DND-41 (cell line): ENCODE results near the gene COBL.

ENCODE experiments used
- ATAC-seq: fragments of 200-7000 bp; cut with Tn5 transposase; 3 replicates; pipeline ENCODE4 v1.9.1; 2021; ENCODE audit warnings: low read depth; ENCODE audit not compliant: insufficient read depth
- DNase-seq: peaks from one replicate; pipeline ENCODE4 v3.0.0-alpha.2; 2020
- H2AFZ ChIP-seq: 2 replicates; pipeline ENCODE4 v1.6.0; 2012; ENCODE audit warnings: low read depth, low read length
- H3K27ac ChIP-seq: 2 replicates; pipeline ENCODE4 v1.5.1; 2012; ENCODE audit warnings: low read length, inconsistent platforms
- H3K27me3 ChIP-seq: fragments of 200-600 bp; sonication (generic); 2 replicates; pipeline ENCODE4 v1.6.0; 2012; ENCODE audit warnings: low read length, mild to moderate bottlenecking, inconsistent platforms; ENCODE audit not compliant: insufficient read depth, poor library complexity
- H3K36me3 ChIP-seq: 2 replicates; pipeline ENCODE4 v1.5.1; 2012; ENCODE audit warnings: low read length, inconsistent platforms; ENCODE audit not compliant: insufficient read depth
- H3K4me1 ChIP-seq: 2 replicates; pipeline ENCODE4 v1.5.1; 2012; ENCODE audit warnings: mild to moderate bottlenecking, low read length; ENCODE audit not compliant: insufficient read depth
- H3K4me2 ChIP-seq: 2 replicates; pipeline ENCODE4 v1.6.0; 2012; ENCODE audit warnings: mild to moderate bottlenecking, moderate library complexity, low read length, inconsistent platforms; ENCODE audit not compliant: insufficient read depth
- H3K4me3 ChIP-seq, 2 experiments: fragments of 200-600 bp in 1 of 2; shearing (Covaris generic) in 1 of 2; 2 replicates each; pipeline ENCODE4 v1.5.1; 2012 to 2016; ENCODE audit warnings: inconsistent platforms in 2 of 2, low read length in 2 of 2, mild to moderate bottlenecking in 2 of 2, low read depth in 1 of 2, moderate library complexity in 1 of 2
- H3K79me2 ChIP-seq: 2 replicates; pipeline ENCODE4 v1.6.0; 2012; ENCODE audit warnings: low read length, inconsistent platforms; ENCODE audit not compliant: insufficient read depth
- H3K9ac ChIP-seq: 2 replicates; pipeline ENCODE4 v1.6.0; 2012; ENCODE audit warnings: low read depth, mild to moderate bottlenecking, inconsistent platforms, low read length, moderate library complexity
- H3K9me3 ChIP-seq: 2 replicates; pipeline ENCODE4 v1.5.1; 2012; ENCODE audit warnings: low read length, moderate library complexity, mild to moderate bottlenecking, inconsistent platforms; ENCODE audit not compliant: insufficient read depth, severe bottlenecking
- H4K20me1 ChIP-seq: 2 replicates; pipeline ENCODE4 v1.6.0; 2012; ENCODE audit warnings: low read length; ENCODE audit not compliant: insufficient read depth
- EZH2 ChIP-seq: IDR thresholded peaks from 3 replicates; pipeline ENCODE4 v1.6.1; 2012; ENCODE audit warnings: borderline replicate concordance, low read depth, mild to moderate bottlenecking, moderate library complexity, low read length, inconsistent platforms; ENCODE audit not compliant: severe bottlenecking
- TF ChIP-seq, protein P1 (sequence below): IDR thresholded peaks from 2 replicates; pipeline ENCODE4 v1.5.1; 2012; ENCODE audit warnings: borderline replicate concordance, low read length, moderate library complexity, mild to moderate bottlenecking; ENCODE audit not compliant: poor library complexity, severe bottlenecking; ENCODE audit errors: extremely low read depth

COBL gene

DNA sequence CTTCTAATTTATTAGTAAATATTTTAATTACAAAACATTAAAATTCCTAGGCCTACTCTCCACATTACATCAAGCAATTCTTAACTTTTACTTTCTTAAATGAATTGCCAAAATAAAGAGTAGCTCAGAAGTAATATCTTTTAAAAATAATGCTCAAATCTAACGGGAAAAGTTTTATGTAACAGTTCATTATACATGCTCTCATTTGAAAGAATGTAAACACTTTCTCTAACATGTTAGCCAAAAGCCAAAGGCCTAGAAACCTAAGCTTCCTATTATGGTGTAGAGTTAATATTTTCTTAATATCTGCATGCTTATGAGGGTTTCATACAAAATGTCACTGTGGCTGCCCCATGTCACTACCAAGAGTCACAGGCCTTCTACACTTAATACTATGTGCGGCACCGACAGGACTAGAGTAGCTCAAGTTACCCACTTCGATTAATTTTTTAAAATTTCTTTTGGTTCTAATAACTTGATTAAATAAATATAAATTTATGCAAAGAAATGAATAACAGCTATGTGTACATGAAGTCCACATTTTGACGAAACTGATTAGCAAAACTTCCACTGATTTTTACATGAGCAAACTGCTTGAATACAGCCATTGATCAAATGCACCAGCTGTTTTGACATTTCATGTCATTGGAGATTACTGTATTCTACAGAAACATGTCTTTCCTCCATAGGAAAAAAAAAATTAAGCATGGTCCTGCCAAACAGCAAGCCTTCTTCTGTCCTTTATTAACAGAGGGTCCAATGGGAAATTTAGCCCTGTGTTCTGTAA lies 3.5 kb downstream of the COBL start:
- no peaks in the 10 kb centered on the region for H3K79me2 ChIP-seq
- no peaks in the 10 kb centered on the region for H4K20me1 ChIP-seq
- no peak overlapping the region for H2AFZ ChIP-seq
- no peak for ATAC-seq
- H3K4me2 ChIP-seq: no peak overlapping the region
- no peak overlapping the region for H3K4me3 ChIP-seq
- no peak overlapping the region for H3K9ac ChIP-seq
- no peaks in the 10 kb centered on the region for H3K4me1 ChIP-seq
- no peak for DNase-seq
- TF ChIP-seq EZH2: no peak
- TF ChIP-seq, protein P1, sequence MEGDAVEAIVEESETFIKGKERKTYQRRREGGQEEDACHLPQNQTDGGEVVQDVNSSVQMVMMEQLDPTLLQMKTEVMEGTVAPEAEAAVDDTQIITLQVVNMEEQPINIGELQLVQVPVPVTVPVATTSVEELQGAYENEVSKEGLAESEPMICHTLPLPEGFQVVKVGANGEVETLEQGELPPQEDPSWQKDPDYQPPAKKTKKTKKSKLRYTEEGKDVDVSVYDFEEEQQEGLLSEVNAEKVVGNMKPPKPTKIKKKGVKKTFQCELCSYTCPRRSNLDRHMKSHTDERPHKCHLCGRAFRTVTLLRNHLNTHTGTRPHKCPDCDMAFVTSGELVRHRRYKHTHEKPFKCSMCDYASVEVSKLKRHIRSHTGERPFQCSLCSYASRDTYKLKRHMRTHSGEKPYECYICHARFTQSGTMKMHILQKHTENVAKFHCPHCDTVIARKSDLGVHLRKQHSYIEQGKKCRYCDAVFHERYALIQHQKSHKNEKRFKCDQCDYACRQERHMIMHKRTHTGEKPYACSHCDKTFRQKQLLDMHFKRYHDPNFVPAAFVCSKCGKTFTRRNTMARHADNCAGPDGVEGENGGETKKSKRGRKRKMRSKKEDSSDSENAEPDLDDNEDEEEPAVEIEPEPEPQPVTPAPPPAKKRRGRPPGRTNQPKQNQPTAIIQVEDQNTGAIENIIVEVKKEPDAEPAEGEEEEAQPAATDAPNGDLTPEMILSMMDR: no peak
- H3K36me3 ChIP-seq: no peaks in the 10 kb centered on the region
- no peaks in the 10 kb centered on the region for H3K9me3 ChIP-seq
- no peaks in the 10 kb centered on the region for H3K27me3 ChIP-seq
- no peak overlapping the region for H3K27ac ChIP-seq

DNA sequence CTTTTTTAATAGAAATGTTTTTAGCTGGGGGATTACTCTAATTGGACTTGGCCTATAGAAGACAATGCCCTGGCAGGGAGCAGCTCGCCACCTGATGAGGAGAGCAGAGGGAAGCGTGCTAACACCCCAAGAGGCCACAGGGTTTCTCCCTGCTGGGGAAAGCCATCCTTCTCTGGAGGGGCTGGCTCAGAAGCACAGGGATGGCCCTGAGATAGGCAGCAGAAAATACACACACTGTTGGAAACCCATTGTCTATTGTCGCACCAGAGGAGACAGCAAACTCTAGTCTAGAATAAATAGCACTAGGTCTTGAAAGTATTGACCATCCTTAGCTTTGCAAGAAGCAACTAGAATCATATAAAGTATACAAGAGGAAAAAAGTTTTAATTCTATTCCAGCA lies 5.4 kb downstream of the COBL start:
- Histone ChIP-seq H3K27me3 (no peaks in the 10 kb centered on the region), H3K9ac (no peak overlapping the region), H2AFZ (no peak overlapping the region), H3K4me1 (no peaks in the 10 kb centered on the region), H3K9me3 (no peaks in the 10 kb centered on the region), H3K27ac (no peak overlapping the region), H3K36me3 (no peaks in the 10 kb centered on the region), H3K79me2 (no peaks in the 10 kb centered on the region), H3K4me3 (no peak overlapping the region), H3K4me2 (no peak overlapping the region), H4K20me1 (no peaks in the 10 kb centered on the region)
- ATAC-seq: no peak
- no peak for TF ChIP-seq EZH2
- TF ChIP-seq, protein P1: no peak
- DNase-seq: no peak

DNA sequence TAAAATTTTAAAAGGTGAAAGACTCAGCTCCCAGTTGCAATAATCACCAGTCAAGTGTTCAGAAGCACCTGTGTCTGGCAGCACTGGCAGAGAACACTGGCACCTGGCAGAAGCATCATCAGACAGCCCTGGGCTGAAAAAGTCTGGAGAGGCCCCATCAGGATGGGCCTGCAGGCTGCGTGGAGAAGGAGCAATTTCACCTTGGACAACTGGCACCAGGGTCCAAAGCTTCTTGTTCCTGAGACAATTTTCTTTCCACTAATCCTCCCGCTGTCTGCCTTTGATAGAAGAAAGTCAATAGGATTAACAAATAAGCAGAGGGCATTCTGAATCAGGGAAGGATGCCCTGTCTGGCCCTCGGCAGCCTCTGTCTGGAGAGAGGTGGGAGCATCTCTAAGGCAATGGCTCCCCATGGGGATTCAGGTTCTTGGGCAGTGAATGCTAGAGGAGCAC lies 6.5 kb downstream of the COBL start:
- no peak overlapping the region for H3K27ac ChIP-seq
- no peaks in the 10 kb centered on the region for H3K9me3 ChIP-seq
- H3K27me3 ChIP-seq: no peaks in the 10 kb centered on the region
- no peaks in the 10 kb centered on the region for H3K36me3 ChIP-seq
- no peaks in the 10 kb centered on the region for H4K20me1 ChIP-seq
- H2AFZ ChIP-seq: no peak overlapping the region
- H3K4me1 ChIP-seq: no peaks in the 10 kb centered on the region
- H3K9ac ChIP-seq: no peak overlapping the region
- DNase-seq (no peak), ATAC-seq (no peak)
- no peak overlapping the region for H3K4me2 ChIP-seq
- TF ChIP-seq, protein P1: no peak
- no peak for TF ChIP-seq EZH2
- H3K4me3 ChIP-seq: no peak overlapping the region
- no peaks in the 10 kb centered on the region for H3K79me2 ChIP-seq
